ENCODE measurements around the gene SLC35F3. TPM values are rescaled to one million over a fixed set of nuclear protein-coding genes. Genes with fewer than 3 reads are reported as not detected.
"Not testable (repeated sequence)": the region's sequence is repeated elsewhere in the genome, so short reads cannot be mapped to it uniquely, and the experiment has no call there.

SLC35F3 gene
- total RNA-seq, 1 donor = not detected

GRCh38 chr1:234148350-234148749, 243.9 kb downstream of the SLC35F3 start:
- Histone ChIP-seq H3K4me2 (ENCODE audit: insufficient read depth, low read length) (no peak overlapping the region), H3K4me1 (ENCODE audit: insufficient read depth, low read length) (peaks cover 4% of the 10 kb centered on the region), H3K27me3 (ENCODE audit: insufficient read depth, low read length) (no peaks in the 10 kb centered on the region), H3K79me2 (ENCODE audit: insufficient read depth, low read length) (no peaks in the 10 kb centered on the region), H3K9me3 (ENCODE audit: low read depth, low read length) (no peaks in the 10 kb centered on the region), H4K20me1 (ENCODE audit: insufficient read depth, low read length) (no peaks in the 10 kb centered on the region), H2AFZ (ENCODE audit: low read length) (no peak overlapping the region), H3K4me3 (ENCODE audit: insufficient read depth, low read length) (no peak overlapping the region), H3K36me3 (ENCODE audit: insufficient read depth, low read length) (no peaks in the 10 kb centered on the region), H3K27ac (ENCODE audit: low read depth, low read length) (no peak overlapping the region)
- TF ChIP-seq CTCF (IDR thresholded peaks at IDR 0.05; ENCODE audit: extremely low read depth, low read depth, low read length) = no peak
- no peak for DNase-seq (ENCODE audit: insufficient read length, low spot score, missing footprints)

- H3K27me3 ChIP-seq (ENCODE audit: insufficient read depth, low read length) = no peaks in the 10 kb centered on the region
- no peak overlapping the region for H2AFZ ChIP-seq (ENCODE audit: low read length)
- H3K4me3 ChIP-seq (ENCODE audit: insufficient read depth, low read length) = no peak overlapping the region
- H4K20me1 ChIP-seq (ENCODE audit: insufficient read depth, low read length) = no peaks in the 10 kb centered on the region
- H3K4me1 ChIP-seq (ENCODE audit: insufficient read depth, low read length) = peaks cover 4% of the 10 kb centered on the region
- H3K4me2 ChIP-seq (ENCODE audit: insufficient read depth, low read length) = no peak overlapping the region
- H3K79me2 ChIP-seq (ENCODE audit: insufficient read depth, low read length) = no peaks in the 10 kb centered on the region
- DNase-seq (ENCODE audit: insufficient read length, low spot score, missing footprints) = no peak
- H3K9me3 ChIP-seq (ENCODE audit: low read depth, low read length) = no peaks in the 10 kb centered on the region
- no peak overlapping the region for H3K27ac ChIP-seq (ENCODE audit: low read depth, low read length)
- no peak for TF ChIP-seq CTCF (IDR thresholded peaks at IDR 0.05; ENCODE audit: extremely low read depth, low read depth, low read length)
- H3K36me3 ChIP-seq (ENCODE audit: insufficient read depth, low read length) = no peaks in the 10 kb centered on the region
Measured at GRCh38 chr1:234148816-234149215, 244.3 kb downstream of the SLC35F3 start.

- Histone ChIP-seq H3K27ac (ENCODE audit: low read depth, low read length) (peak overlapping the region; percentile 3), H4K20me1 (ENCODE audit: insufficient read depth, low read length) (no peaks in the 10 kb centered on the region), H3K4me2 (ENCODE audit: insufficient read depth, low read length) (no peak overlapping the region), H3K9me3 (ENCODE audit: low read depth, low read length) (no peaks in the 10 kb centered on the region), H3K36me3 (ENCODE audit: insufficient read depth, low read length) (no peaks in the 10 kb centered on the region), H3K79me2 (ENCODE audit: insufficient read depth, low read length) (no peaks in the 10 kb centered on the region), H3K27me3 (ENCODE audit: insufficient read depth, low read length) (no peaks in the 10 kb centered on the region), H3K4me3 (ENCODE audit: insufficient read depth, low read length) (no peak overlapping the region), H2AFZ (ENCODE audit: low read length) (no peak overlapping the region), H3K4me1 (ENCODE audit: insufficient read depth, low read length) (peaks cover 4% of the 10 kb centered on the region)
- peak; percentile 77 for DNase-seq (ENCODE audit: insufficient read length, low spot score, missing footprints)
- TF ChIP-seq CTCF (IDR thresholded peaks at IDR 0.05; ENCODE audit: extremely low read depth, low read depth, low read length) = no peak
Measured at GRCh38 chr1:234149217-234149616, 244.7 kb downstream of the SLC35F3 start.

GRCh38 chr1:234150892-234151291, 246.4 kb downstream of the SLC35F3 start:
- no peak overlapping the region for H2AFZ ChIP-seq (ENCODE audit: low read length)
- no peak for DNase-seq (ENCODE audit: insufficient read length, low spot score, missing footprints)
- TF ChIP-seq CTCF (IDR thresholded peaks at IDR 0.05; ENCODE audit: extremely low read depth, low read depth, low read length) = no peak
- H4K20me1 ChIP-seq (ENCODE audit: insufficient read depth, low read length) = no peaks in the 10 kb centered on the region
- no peaks in the 10 kb centered on the region for H3K9me3 ChIP-seq (ENCODE audit: low read depth, low read length)
- H3K4me3 ChIP-seq (ENCODE audit: insufficient read depth, low read length) = no peak overlapping the region
- no peak overlapping the region for H3K27ac ChIP-seq (ENCODE audit: low read depth, low read length)
- no peaks in the 10 kb centered on the region for H3K36me3 ChIP-seq (ENCODE audit: insufficient read depth, low read length)
- no peaks in the 10 kb centered on the region for H3K27me3 ChIP-seq (ENCODE audit: insufficient read depth, low read length)
- H3K4me2 ChIP-seq (ENCODE audit: insufficient read depth, low read length) = no peak overlapping the region
- no peaks in the 10 kb centered on the region for H3K79me2 ChIP-seq (ENCODE audit: insufficient read depth, low read length)
- H3K4me1 ChIP-seq (ENCODE audit: insufficient read depth, low read length) = peaks cover 4% of the 10 kb centered on the region

GRCh38 chr1:234152344-234152743, 247.9 kb downstream of the SLC35F3 start:
- not testable (repeated sequence) for H2AFZ ChIP-seq (ENCODE audit: low read length); H3K36me3 ChIP-seq (ENCODE audit: insufficient read depth, low read length); H3K79me2 ChIP-seq (ENCODE audit: insufficient read depth, low read length); DNase-seq (ENCODE audit: insufficient read length, low spot score, missing footprints); H3K9me3 ChIP-seq (ENCODE audit: low read depth, low read length); H3K27ac ChIP-seq (ENCODE audit: low read depth, low read length); H3K4me3 ChIP-seq (ENCODE audit: insufficient read depth, low read length); H3K4me1 ChIP-seq (ENCODE audit: insufficient read depth, low read length); H4K20me1 ChIP-seq (ENCODE audit: insufficient read depth, low read length); H3K4me2 ChIP-seq (ENCODE audit: insufficient read depth, low read length); H3K27me3 ChIP-seq (ENCODE audit: insufficient read depth, low read length)
